Fibroblast of upper back skin (primary cell): Measurements from ENCODE around the gene GEMIN7.

Source experiments
- DNase-seq: peaks from one replicate; pipeline ENCODE4 v3.0.0-alpha.2; 2013

Gene GEMIN7

GRCh38 chr19:45133661-45134060 lies 54.6 kb downstream of the GEMIN7 start:
- DNase-seq, result no peak

- DNase-seq, result no peak
Observed at GRCh38 chr19:45135176-45135885, 56.3 kb downstream of the GEMIN7 start.

GRCh38 chr19:45136507-45137178 lies 57.6 kb downstream of the GEMIN7 start:
- no peak for DNase-seq

GRCh38 chr19:45137179-45137761 lies 58.2 kb downstream of the GEMIN7 start:
- DNase-seq, result no peak

- DNase-seq, result no peak
Observed at GRCh38 chr19:45138303-45138751, 59.3 kb downstream of the GEMIN7 start.

- no peak for DNase-seq
Observed at GRCh38 chr19:45139286-45140143, 60.5 kb downstream of the GEMIN7 start.

GRCh38 chr19:45140144-45140503 lies 61.1 kb downstream of the GEMIN7 start:
- no peak for DNase-seq

- no peak for DNase-seq
Observed at GRCh38 chr19:45140533-45140932, 61.5 kb downstream of the GEMIN7 start.
